Smooth muscle cell (in vitro differentiated cells): Measurements from ENCODE around the gene STK16. TPM values are rescaled to one million over a fixed set of nuclear protein-coding genes. Genes with fewer than 3 reads are reported as not detected.

Experiments used
- DNase-seq: peaks from one replicate; lab custom pipeline; 2025; ENCODE audit not compliant: unreplicated experiment; lab: John Stamatoyannopoulos, UW
- H2AFZ ChIP-seq: fragments of 200-600 bp; sonication (generic); 2 replicates; pipeline ENCODE4 v1.6.0; 2016; ENCODE audit warnings: antibody characterized with exemption, low read depth, mild to moderate bottlenecking
- H3F3A ChIP-seq: fragments of 200-600 bp; sonication (generic); 2 replicates; pipeline ENCODE4 v1.6.0; 2017; ENCODE audit warnings: antibody characterized with exemption, low read depth
- H3K27ac ChIP-seq: fragments of 200-600 bp; sonication (generic); 2 replicates; pipeline ENCODE4 v1.5.1; 2016; ENCODE audit warnings: low read depth, mild to moderate bottlenecking
- H3K27me3 ChIP-seq: fragments of 200-600 bp; sonication (generic); 2 replicates; pipeline ENCODE4 v1.6.1; 2016; ENCODE audit warnings: low read depth, mild to moderate bottlenecking
- H3K36me3 ChIP-seq: fragments of 200-600 bp; sonication (generic); 2 replicates; pipeline ENCODE4 v1.5.1; 2016; ENCODE audit warnings: low read depth
- H3K4me1 ChIP-seq: fragments of 200-600 bp; sonication (generic); 2 replicates; pipeline ENCODE4 v1.5.1; 2016; ENCODE audit warnings: low read depth
- H3K4me2 ChIP-seq: fragments of 200-600 bp; sonication (generic); 2 replicates; pipeline ENCODE4 v1.6.0; 2016; ENCODE audit warnings: mild to moderate bottlenecking
- H3K4me3 ChIP-seq: fragments of 200-600 bp; sonication (generic); 2 replicates; pipeline ENCODE4 v1.5.1; 2016; ENCODE audit warnings: mild to moderate bottlenecking
- H3K79me2 ChIP-seq: fragments of 200-600 bp; sonication (generic); 2 replicates; pipeline ENCODE4 v1.6.0; 2016; ENCODE audit warnings: low read depth, mild to moderate bottlenecking
- H3K9ac ChIP-seq: fragments of 200-600 bp; sonication (generic); 2 replicates; pipeline ENCODE4 v1.6.0; 2016; ENCODE audit warnings: low read depth
- H3K9me3 ChIP-seq: fragments of 200-600 bp; sonication (generic); replicated peaks from 2 replicates; pipeline ENCODE4 v1.5.1; 2016; ENCODE audit warnings: low read depth
- H4K20me1 ChIP-seq: fragments of 200-600 bp; sonication (generic); 2 replicates; pipeline ENCODE4 v1.6.0; 2016; ENCODE audit warnings: low read depth
- WGBS: methylation state at CpG from one replicate; pipeline ENCODE4 v1.1.7; 2016; ENCODE audit warnings: low lambda C conversion rate; 5-methylcytosine and 5-hydroxymethylcytosine counted together
- polyA plus RNA-seq: library from polyadenylated mRNA; unstranded; fragments of >200 nt; fragmentation: Nextera tagmentation; extraction: Ambion mirVana; gene quantifications from 2 replicates; pipeline ENCODE4 v1.2.1, GENCODE V29; 2016
- total RNA-seq: library from RNA; depleted of rRNA; stranded (reverse); fragments of >200 nt; gene quantifications from 2 replicates; pipeline ENCODE4 v1.2.3, GENCODE V29; 2014
- TF ChIP-seq, protein P1 (sequence below): fragments of 200-600 bp; sonication (generic); IDR thresholded peaks from 2 replicates; pipeline ENCODE4 v1.5.1; 2017; ENCODE audit warnings: borderline replicate concordance, mild to moderate bottlenecking, antibody characterized with exemption; ENCODE audit not compliant: insufficient read depth, poor library complexity, severe bottlenecking

Gene STK16
- total and polyA plus RNA-seq, 2 experiments from 2014 or later: 8.8 to 15.2 TPM

DNA sequence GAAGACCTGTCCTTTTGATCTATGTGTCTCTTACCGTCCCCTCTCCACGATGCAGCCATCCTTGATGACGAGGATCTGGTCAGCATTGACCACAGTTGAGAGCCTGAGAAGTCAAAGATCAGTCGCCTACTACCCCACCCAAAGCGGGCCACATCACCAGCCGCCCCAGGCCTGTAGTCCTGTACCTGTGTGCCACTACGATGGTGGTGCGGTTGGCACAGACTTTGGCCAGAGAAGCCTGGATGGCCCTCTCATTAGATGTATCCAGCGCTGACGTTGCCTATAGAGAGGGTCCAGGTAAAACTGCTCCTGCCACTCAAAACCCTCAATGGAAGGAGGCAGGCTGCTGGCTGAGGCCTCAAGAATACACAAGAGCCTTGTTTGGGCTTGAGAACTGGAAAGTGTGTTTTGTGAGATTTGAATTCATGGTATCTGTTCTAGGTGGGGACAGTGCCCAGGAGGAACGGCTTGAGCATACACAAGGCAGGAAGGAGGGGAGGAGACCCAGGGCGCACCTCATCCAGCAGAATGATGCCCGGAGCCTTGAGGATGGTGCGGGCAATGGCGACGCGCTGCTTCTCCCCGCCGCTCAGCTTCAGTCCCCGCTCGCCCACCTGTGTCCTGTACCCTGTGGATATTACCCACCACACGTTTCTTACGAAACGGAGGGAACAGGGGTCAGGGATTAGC, 34.9 kb upstream of the STK16 start:
- 97% methylated on average over 24 of the region's 24 CpGs for WGBS
- TF ChIP-seq, protein P1, sequence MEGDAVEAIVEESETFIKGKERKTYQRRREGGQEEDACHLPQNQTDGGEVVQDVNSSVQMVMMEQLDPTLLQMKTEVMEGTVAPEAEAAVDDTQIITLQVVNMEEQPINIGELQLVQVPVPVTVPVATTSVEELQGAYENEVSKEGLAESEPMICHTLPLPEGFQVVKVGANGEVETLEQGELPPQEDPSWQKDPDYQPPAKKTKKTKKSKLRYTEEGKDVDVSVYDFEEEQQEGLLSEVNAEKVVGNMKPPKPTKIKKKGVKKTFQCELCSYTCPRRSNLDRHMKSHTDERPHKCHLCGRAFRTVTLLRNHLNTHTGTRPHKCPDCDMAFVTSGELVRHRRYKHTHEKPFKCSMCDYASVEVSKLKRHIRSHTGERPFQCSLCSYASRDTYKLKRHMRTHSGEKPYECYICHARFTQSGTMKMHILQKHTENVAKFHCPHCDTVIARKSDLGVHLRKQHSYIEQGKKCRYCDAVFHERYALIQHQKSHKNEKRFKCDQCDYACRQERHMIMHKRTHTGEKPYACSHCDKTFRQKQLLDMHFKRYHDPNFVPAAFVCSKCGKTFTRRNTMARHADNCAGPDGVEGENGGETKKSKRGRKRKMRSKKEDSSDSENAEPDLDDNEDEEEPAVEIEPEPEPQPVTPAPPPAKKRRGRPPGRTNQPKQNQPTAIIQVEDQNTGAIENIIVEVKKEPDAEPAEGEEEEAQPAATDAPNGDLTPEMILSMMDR: no peak

DNA sequence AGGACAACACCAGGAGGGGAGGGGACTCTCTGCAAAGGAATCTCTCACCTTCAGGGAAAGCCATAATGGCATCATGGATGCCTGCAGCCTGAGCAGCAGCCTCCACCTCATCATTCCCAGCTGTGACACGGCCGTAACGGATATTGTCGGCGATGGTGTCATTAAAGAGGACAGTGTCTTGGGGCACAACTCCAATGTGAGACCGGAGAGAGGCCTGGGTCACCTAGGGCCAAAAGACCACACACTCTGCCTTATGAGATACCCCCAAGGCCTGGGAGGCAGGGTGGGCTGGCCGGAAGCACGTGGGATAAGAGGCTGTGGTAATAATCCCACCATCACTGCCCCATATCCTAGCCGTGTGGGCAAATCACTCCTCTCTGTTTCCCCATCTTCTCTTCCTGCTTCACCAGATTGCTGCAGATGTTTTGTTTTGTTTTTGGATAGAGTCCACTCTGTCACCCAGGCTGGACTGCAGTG, 34.4 kb upstream of the STK16 start:
- no peak for DNase-seq
- H3F3A ChIP-seq: peaks cover 5% of the 10 kb centered on the region
- H4K20me1 ChIP-seq: no peaks in the 10 kb centered on the region
- no peaks in the 10 kb centered on the region for H3K79me2 ChIP-seq
- no peaks in the 10 kb centered on the region for H3K36me3 ChIP-seq
- H3K4me2 ChIP-seq: no peak overlapping the region
- TF ChIP-seq, protein P1: no peak
- no peaks in the 10 kb centered on the region for H3K27me3 ChIP-seq
- H2AFZ ChIP-seq: no peak overlapping the region
- no peaks in the 10 kb centered on the region for H3K4me1 ChIP-seq
- H3K4me3 ChIP-seq: no peak overlapping the region
- H3K9me3 ChIP-seq: no peaks in the 10 kb centered on the region
- 95% methylated on average over 9 of the region's 9 CpGs for WGBS
- H3K27ac ChIP-seq: no peak overlapping the region
- H3K9ac ChIP-seq: no peak overlapping the region

More for the DNA sequence above, 34.9 kb upstream of the STK16 start:
- H3K27ac ChIP-seq: no peak overlapping the region
- no peak overlapping the region for H3K4me3 ChIP-seq
- no peaks in the 10 kb centered on the region for H3K79me2 ChIP-seq
- no peak for DNase-seq
- no peaks in the 10 kb centered on the region for H3K36me3 ChIP-seq
- no peaks in the 10 kb centered on the region for H3K4me1 ChIP-seq
- H3K27me3 ChIP-seq: no peaks in the 10 kb centered on the region
- H3K4me2 ChIP-seq: no peak overlapping the region
- H3K9ac ChIP-seq: no peak overlapping the region
- no peaks in the 10 kb centered on the region for H4K20me1 ChIP-seq
- H3F3A ChIP-seq: peaks cover 5% of the 10 kb centered on the region
- no peak overlapping the region for H2AFZ ChIP-seq
- H3K9me3 ChIP-seq: no peaks in the 10 kb centered on the region

DNA sequence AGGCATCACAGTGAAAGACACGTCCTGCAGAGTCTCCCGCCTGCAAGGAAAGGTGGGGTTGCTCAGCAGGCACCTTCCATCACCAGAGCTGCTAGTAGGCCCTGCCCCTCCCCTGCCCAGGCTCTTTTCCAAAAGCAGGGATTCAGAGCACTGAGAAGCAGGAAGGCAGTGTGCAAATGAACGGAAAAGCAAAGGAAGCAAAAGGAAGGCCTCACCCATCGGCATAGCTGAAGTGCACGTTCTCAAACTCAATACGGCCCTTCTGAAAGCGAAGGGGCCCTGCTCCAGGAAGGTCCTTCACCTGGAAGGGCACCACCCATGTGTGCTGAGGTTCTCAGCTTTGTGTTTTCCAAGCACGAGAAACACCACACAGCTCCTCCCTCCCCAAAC, 32.3 kb upstream of the STK16 start:
- H3K36me3 ChIP-seq: no peaks in the 10 kb centered on the region
- H3K4me3 ChIP-seq: no peak overlapping the region

More for the DNA sequence above, 32.3 kb upstream of the STK16 start:
- DNase-seq: no peak
- H4K20me1 ChIP-seq: no peaks in the 10 kb centered on the region
- H3K4me2 ChIP-seq: no peak overlapping the region
- no peak overlapping the region for H3K9ac ChIP-seq
- WGBS: 98% methylated on average over 8 of the region's 8 CpGs
- no peaks in the 10 kb centered on the region for H3K9me3 ChIP-seq
- no peaks in the 10 kb centered on the region for H3K27me3 ChIP-seq
- no peak overlapping the region for H2AFZ ChIP-seq
- H3K79me2 ChIP-seq: peaks cover 10% of the 10 kb centered on the region
- peaks cover under 1% of the 10 kb centered on the region for H3F3A ChIP-seq
- peaks cover 3% of the 10 kb centered on the region for H3K4me1 ChIP-seq
- H3K27ac ChIP-seq: no peak overlapping the region
- TF ChIP-seq, protein P1: no peak
